GM12875 (cell line): ENCODE results near the gene WRNIP1.

ENCODE experiments used
- H3K4me3 ChIP-seq: one replicate; pipeline ENCODE4 v1.5.1; 2011; ENCODE audit warnings: low read depth, low read length, control low read depth
- CTCF ChIP-seq: IDR thresholded peaks from 2 replicates; pipeline ENCODE4 v1.5.1; 2011; ENCODE audit warnings: low read depth, mild to moderate bottlenecking, control low read depth, inconsistent platforms, low read length, moderate library complexity, borderline replicate concordance; ENCODE audit not compliant: insufficient read depth

Gene WRNIP1

GRCh38 chr6:2768696-2769095 is 3.5 kb downstream of the WRNIP1 start:
- no peak overlapping the region for H3K4me3 ChIP-seq
- TF ChIP-seq CTCF: no peak

- no peak for TF ChIP-seq CTCF
- no peak overlapping the region for H3K4me3 ChIP-seq
Observed at GRCh38 chr6:2770171-2770570, 5.0 kb downstream of the WRNIP1 start.

GRCh38 chr6:2771079-2771478 is 5.9 kb downstream of the WRNIP1 start:
- H3K4me3 ChIP-seq: no peak overlapping the region
- TF ChIP-seq CTCF: no peak

GRCh38 chr6:2772840-2773239 is 7.6 kb downstream of the WRNIP1 start:
- no peak for TF ChIP-seq CTCF
- H3K4me3 ChIP-seq: no peak overlapping the region

GRCh38 chr6:2773449-2773848 is 8.3 kb downstream of the WRNIP1 start:
- no peak for TF ChIP-seq CTCF
- H3K4me3 ChIP-seq: no peak overlapping the region

GRCh38 chr6:2775003-2775402 is 9.8 kb downstream of the WRNIP1 start:
- no peak for TF ChIP-seq CTCF

GRCh38 chr6:2777249-2777648 is 12.1 kb downstream of the WRNIP1 start:
- TF ChIP-seq CTCF: no peak
- H3K4me3 ChIP-seq: no peak overlapping the region

More at GRCh38 chr6:2775003-2775402, 9.8 kb downstream of the WRNIP1 start:
- H3K4me3 ChIP-seq: no peak overlapping the region
